Muscle of back (tissue), 11 donors: Measurements from ENCODE around the gene FKBP4. TPM values are rescaled to one million over a fixed set of nuclear protein-coding genes. Genes with fewer than 3 reads are reported as not detected.

Experiments
- DNase-seq, 3 donors: peaks; one replicate each; pipeline versions ENCODE4 v3.0.0 to v3.0.0-alpha.2; 2013
- polyA plus RNA-seq, 10 donors: library from polyadenylated mRNA; unstranded; fragments of 120-200 nt; gene quantifications; one replicate each; pipeline ENCODE4 v1.2.1, GENCODE V29; 2013; ENCODE audit not compliant: insufficient read length in 10 of 10

The FKBP4 gene
- polyA plus RNA-seq, 10 donors = 34.6 to 59.0 (median 47.6) TPM

DNA sequence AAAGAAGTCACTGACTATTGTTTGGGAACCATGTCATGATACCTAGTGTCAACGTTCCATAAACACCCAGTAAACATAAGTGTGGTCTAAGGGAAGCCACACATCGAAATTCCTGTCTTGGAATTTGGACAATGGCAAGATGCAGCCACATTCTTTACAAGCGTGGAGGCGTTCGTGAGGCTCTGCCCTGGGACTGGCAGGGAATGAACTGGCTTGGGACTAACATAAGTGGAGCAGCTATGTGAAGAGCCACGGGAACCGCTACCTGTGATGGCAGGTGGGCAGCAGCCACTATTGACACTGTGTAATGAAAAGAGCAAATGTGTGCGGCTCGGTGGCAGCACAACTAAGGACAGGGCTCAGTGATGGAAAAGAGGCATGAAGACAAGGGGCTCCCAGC, 50.0 kb downstream of the FKBP4 start:
- DNase-seq = no peak

DNA sequence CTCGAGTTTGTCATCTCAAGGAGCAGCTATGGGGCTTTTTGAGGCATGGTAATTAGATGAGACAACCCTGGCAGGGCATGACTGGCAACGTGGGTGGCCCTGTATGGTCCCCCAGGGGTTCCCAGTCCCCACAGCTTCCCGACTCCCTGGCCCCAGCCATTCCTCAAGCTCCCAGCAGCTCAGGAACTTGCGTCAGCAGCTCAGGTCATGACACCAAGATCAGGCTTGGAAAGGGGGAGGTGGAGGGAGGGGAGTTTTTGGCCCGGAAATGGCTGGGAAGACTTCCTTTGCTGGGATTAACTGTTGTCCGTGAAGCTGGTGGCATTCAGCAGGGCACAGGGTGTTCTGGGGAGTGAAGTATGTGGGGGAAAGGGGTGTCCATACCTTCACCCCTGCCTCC, 50.5 kb downstream of the FKBP4 start:
- peak in 2 of 3 donors; percentile 47 to 48 for DNase-seq

GRCh38 chr12:2851931-2852330, 57.2 kb downstream of the FKBP4 start:
- DNase-seq = no peak

- DNase-seq = peak; percentile 73 to 90 (median 85)
Measured at GRCh38 chr12:2853626-2854025, 58.9 kb downstream of the FKBP4 start.

Other genes with a start within 250 kb of the FKBP4 start
- gene ITFG2, start 17.7 kb downstream of the FKBP4 start, polyA plus RNA-seq = 10 to 100 TPM; 20.8 to 42.6 (median 27.5) TPM
- 1 to 10 TPM; 4.7 to 6.9 (median 5.2) TPM for gene NRIP2, start 40.1 kb downstream of the FKBP4 start, polyA plus RNA-seq
- gene TEX52, start 62.1 kb downstream of the FKBP4 start, polyA plus RNA-seq = 1 to 10 TPM in 3 of 10 donors, under 1 TPM in 7; 0.15 to 1.5 (median 0.63) TPM
- gene FOXM1, start 82.2 kb downstream of the FKBP4 start, polyA plus RNA-seq = 10 to 100 TPM; 15.0 to 26.1 (median 19.5) TPM
- 10 to 100 TPM; 15.7 to 28.1 (median 22.4) TPM for gene RHNO1, start 82.3 kb downstream of the FKBP4 start, polyA plus RNA-seq
- gene TULP3, start 95.9 kb downstream of the FKBP4 start, polyA plus RNA-seq = 10 to 100 TPM; 23.3 to 34.6 (median 25.8) TPM
- gene TEAD4, start 164.4 kb downstream of the FKBP4 start, polyA plus RNA-seq = 10 to 100 TPM; 58.6 to 96.7 (median 85.3) TPM